Hepatocyte (in vitro differentiated cells): ENCODE data around the gene SBF1. TPM values are rescaled to one million over a fixed set of nuclear protein-coding genes. Genes with fewer than 3 reads are reported as not detected.

Source experiments
- DNase-seq: peaks from one replicate; pipeline ENCODE4 v3.0.0-alpha.2; 2016; ENCODE audit warnings: low spot score
- H2AFZ ChIP-seq: fragments of 200-600 bp; sonication (generic); 2 replicates; pipeline ENCODE4 v1.6.0; 2016; ENCODE audit warnings: antibody characterized with exemption, mild to moderate bottlenecking
- H3K27ac ChIP-seq: fragments of 200-600 bp; sonication (generic); 2 replicates; pipeline ENCODE4 v1.5.1; 2016; ENCODE audit warnings: mild to moderate bottlenecking
- H3K27me3 ChIP-seq: fragments of 200-600 bp; sonication (generic); 2 replicates; pipeline ENCODE4 v1.6.1; 2016
- H3K36me3 ChIP-seq: fragments of 200-600 bp; sonication (generic); replicated peaks from 2 replicates; pipeline ENCODE4 v1.5.1; 2016; ENCODE audit warnings: low read depth; ENCODE audit not compliant: insufficient read depth
- H3K4me1 ChIP-seq: fragments of 200-600 bp; sonication (generic); 2 replicates; pipeline ENCODE4 v1.5.1; 2016; ENCODE audit warnings: mild to moderate bottlenecking, moderate library complexity; ENCODE audit not compliant: insufficient read depth
- H3K4me2 ChIP-seq: fragments of 200-600 bp; sonication (generic); 2 replicates; pipeline ENCODE4 v1.6.0; 2016
- H3K4me3 ChIP-seq: fragments of 200-600 bp; sonication (generic); 2 replicates; pipeline ENCODE4 v1.5.1; 2016; ENCODE audit warnings: mild to moderate bottlenecking
- H3K79me2 ChIP-seq: fragments of 200-600 bp; sonication (generic); 2 replicates; pipeline ENCODE4 v1.6.0; 2017; ENCODE audit warnings: mild to moderate bottlenecking
- H3K9me2 ChIP-seq: fragments of 200-600 bp; sonication (generic); replicated peaks from 2 replicates; pipeline ENCODE4 v1.6.0; 2017; ENCODE audit warnings: mild to moderate bottlenecking; ENCODE audit not compliant: insufficient read depth
- H3K9me3 ChIP-seq: fragments of 200-600 bp; sonication (generic); 2 replicates; pipeline ENCODE4 v1.5.1; 2016; ENCODE audit warnings: low read depth, mild to moderate bottlenecking
- H4K20me1 ChIP-seq: fragments of 200-600 bp; sonication (generic); 2 replicates; pipeline ENCODE4 v1.6.0; 2016; ENCODE audit warnings: mild to moderate bottlenecking; ENCODE audit not compliant: insufficient read depth, poor library complexity, severe bottlenecking
- CTCF ChIP-seq: fragments of 200-600 bp; sonication (generic); IDR thresholded peaks from 2 replicates; pipeline ENCODE4 v1.5.1; 2016; ENCODE audit warnings: antibody characterized with exemption, mild to moderate bottlenecking; ENCODE audit not compliant: poor library complexity
- EZH2 ChIP-seq: fragments of 200-600 bp; sonication (generic); IDR thresholded peaks from 2 replicates; pipeline ENCODE4 v1.6.1; 2016; ENCODE audit warnings: antibody characterized with exemption, mild to moderate bottlenecking, borderline replicate concordance
- EZH2phosphoT487 ChIP-seq: fragments of 200-600 bp; sonication (generic); IDR thresholded peaks from one replicate; pipeline ENCODE4 v1.6.1; 2018; ENCODE audit warnings: antibody characterized with exemption, mild to moderate bottlenecking, low read depth, moderate library complexity; ENCODE audit not compliant: unreplicated experiment, severe bottlenecking
- WGBS: methylation state at CpG from one replicate; pipeline ENCODE4 v1.1.6; 2016; ENCODE audit warnings: low lambda C conversion rate; ENCODE audit errors: missing lambda C conversion rate; 5-methylcytosine and 5-hydroxymethylcytosine counted together
- polyA plus RNA-seq: library from polyadenylated mRNA; unstranded; fragments of >200 nt; fragmentation: Nextera tagmentation; extraction: Ambion mirVana; gene quantifications from 2 replicates; pipeline ENCODE4 v1.2.1, GENCODE V29; 2016
- total RNA-seq: library from RNA; depleted of rRNA; stranded (reverse); fragments of >200 nt; gene quantifications from 2 replicates; pipeline ENCODE4 v1.2.3, GENCODE V29; 2014

SBF1 gene
- total and polyA plus RNA-seq, 2 experiments from 2014 or later: 34.5 to 49.5 TPM

- no peak overlapping the region for H3K4me3 ChIP-seq
- no peaks in the 10 kb centered on the region for H3K4me1 ChIP-seq
- no peak for DNase-seq
- no peaks in the 10 kb centered on the region for H4K20me1 ChIP-seq
- H3K4me2 ChIP-seq: no peak overlapping the region
- H3K27ac ChIP-seq: no peak overlapping the region
- H3K36me3 ChIP-seq: no peaks in the 10 kb centered on the region
- no peaks in the 10 kb centered on the region for H3K27me3 ChIP-seq
- H3K9me3 ChIP-seq: no peaks in the 10 kb centered on the region
- no peak overlapping the region for H2AFZ ChIP-seq
- H3K9me2 ChIP-seq: no peaks in the 10 kb centered on the region
- no peak for TF ChIP-seq EZH2
- TF ChIP-seq EZH2phosphoT487: no peak
- no peak for TF ChIP-seq CTCF
- H3K79me2 ChIP-seq: no peaks in the 10 kb centered on the region
- 88% methylated on average over 41 of the region's 54 CpGs for WGBS
Observed at GRCh38 chr22:50446708-50447575, 27.9 kb downstream of the SBF1 start.

- Histone ChIP-seq H3K27me3 (no peaks in the 10 kb centered on the region), H3K27ac (no peak overlapping the region), H3K79me2 (no peaks in the 10 kb centered on the region), H4K20me1 (no peaks in the 10 kb centered on the region), H3K4me2 (no peak overlapping the region), H3K4me3 (no peak overlapping the region), H3K36me3 (no peaks in the 10 kb centered on the region), H3K9me2 (no peaks in the 10 kb centered on the region), H2AFZ (no peak overlapping the region), H3K4me1 (no peaks in the 10 kb centered on the region), H3K9me3 (no peaks in the 10 kb centered on the region)
- no peak for DNase-seq
- 85% methylated on average over 14 of the region's 17 CpGs for WGBS
- TF ChIP-seq EZH2phosphoT487 (no peak), EZH2 (no peak), CTCF (no peak)
Observed at GRCh38 chr22:50445880-50446707, 28.7 kb downstream of the SBF1 start.

GRCh38 chr22:50445071-50445879 lies 29.6 kb downstream of the SBF1 start:
- TF ChIP-seq EZH2phosphoT487 (no peak), EZH2 (no peak), CTCF (no peak)
- no peaks in the 10 kb centered on the region for H3K36me3 ChIP-seq
- 82% methylated on average over 30 of the region's 30 CpGs for WGBS

More at GRCh38 chr22:50445071-50445879, 29.6 kb downstream of the SBF1 start:
- Histone ChIP-seq H3K9me2 (no peaks in the 10 kb centered on the region), H2AFZ (no peak overlapping the region), H3K27ac (no peak overlapping the region), H3K4me1 (no peaks in the 10 kb centered on the region), H3K27me3 (no peaks in the 10 kb centered on the region), H3K79me2 (no peaks in the 10 kb centered on the region), H3K4me3 (no peak overlapping the region), H4K20me1 (no peaks in the 10 kb centered on the region), H3K9me3 (no peaks in the 10 kb centered on the region), H3K4me2 (no peak overlapping the region)
- DNase-seq: no peak
